HG02642 (cell line): ENCODE measurements around the gene VCX3B.
"Not testable (repeated sequence)": the region's sequence is repeated elsewhere in the genome, so short reads cannot be mapped to it uniquely, and the experiment has no call there.

ENCODE experiments used
- ATAC-seq: cut with Tn5 transposase; IDR thresholded peaks from one replicate; pipeline ENCODE4 v1.9.1; 2021; ENCODE audit warnings: mild to moderate bottlenecking; ENCODE audit not compliant: unreplicated experiment, poor library complexity

Gene VCX3B

DNA sequence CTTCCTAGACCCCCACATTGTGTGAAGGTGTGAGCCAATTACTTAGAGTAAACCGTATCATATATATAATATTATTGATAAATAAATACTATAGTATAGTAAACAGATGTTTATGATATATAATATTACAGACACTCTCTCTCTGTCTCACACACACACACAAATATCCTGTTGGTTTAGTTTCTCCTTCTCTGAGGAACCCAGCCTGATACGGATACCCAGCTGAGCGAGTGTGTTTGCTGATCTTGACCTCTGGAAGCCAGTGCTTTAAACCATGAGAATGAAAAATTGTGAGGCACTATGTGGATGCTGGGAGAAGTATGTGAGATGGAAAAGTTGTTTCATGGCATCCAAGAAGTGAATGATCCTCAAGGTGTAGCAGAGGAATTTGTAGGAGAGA is at the start of gene VCX3B:
Gene VCX3B, plus strand, starts transcription at position 301 of the 400 bp plus-strand sequence. CDS start 621 bp downstream, outside the sequence.
- not testable (repeated sequence) for ATAC-seq

DNA sequence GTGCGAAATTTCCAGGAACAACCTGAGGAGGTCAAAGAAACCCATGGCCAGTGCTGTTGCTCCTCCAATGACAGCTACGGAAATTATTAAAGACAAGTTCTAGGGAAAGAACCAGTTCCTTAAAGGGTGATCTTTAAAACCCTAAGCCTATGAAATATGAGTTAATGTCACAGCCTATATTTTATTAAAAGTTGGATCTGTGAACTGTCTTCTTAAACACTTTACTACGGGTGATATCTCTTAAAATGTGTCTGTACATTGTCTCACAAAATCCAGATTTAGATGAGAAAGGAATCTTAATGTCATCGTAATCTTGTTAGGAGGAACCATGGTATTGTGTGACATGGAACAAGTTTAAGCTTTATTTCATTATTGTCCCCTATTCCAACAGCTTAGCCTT is 46.3 kb upstream of the VCX3B start:
- ATAC-seq: no peak

DNA sequence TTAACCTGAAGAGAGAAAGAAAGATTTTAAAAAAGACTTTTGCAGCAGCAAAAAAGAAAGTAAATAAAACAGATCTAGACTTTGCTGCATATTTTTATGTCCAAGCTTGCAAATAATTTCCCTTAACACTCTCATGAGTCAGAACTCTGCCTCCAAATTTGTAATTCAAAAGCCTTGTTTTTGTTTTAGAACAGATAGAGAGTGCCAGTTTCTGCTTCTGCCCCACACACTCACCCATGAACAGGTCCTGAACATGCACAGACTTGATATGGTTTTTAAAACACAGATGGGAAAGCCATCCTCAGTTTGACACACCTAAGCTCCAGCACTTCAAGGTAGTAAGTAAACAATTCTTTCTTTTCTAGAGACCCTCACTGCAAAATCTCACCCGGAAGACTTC is 39.7 kb upstream of the VCX3B start:
- no peak for ATAC-seq

DNA sequence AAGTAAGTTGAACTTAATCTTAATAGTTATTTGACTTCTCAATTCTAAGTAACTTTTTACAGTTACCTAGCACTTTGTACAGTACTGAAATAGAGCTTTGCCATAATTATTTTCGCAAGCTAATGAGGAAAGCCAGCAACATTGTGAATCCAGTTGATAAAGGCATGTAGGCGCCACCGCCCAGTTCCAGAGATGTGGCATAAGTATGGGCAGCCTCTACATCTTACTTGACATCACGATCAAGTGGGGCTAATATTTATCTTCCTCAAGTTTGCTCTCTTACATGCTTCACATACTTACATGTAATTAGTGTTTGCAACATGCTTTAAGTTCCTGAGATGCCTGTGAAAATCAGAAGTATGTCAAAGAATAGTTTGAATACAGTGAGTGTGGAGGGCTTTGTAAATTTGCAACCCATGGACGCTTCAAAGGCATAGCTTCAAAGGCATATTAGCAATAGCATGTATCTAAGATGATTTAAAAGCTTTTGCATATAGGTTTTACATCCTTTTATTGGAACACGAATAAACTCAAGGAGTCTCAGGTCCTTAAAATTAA is 34.9 kb upstream of the VCX3B start:
- no peak for ATAC-seq

DNA sequence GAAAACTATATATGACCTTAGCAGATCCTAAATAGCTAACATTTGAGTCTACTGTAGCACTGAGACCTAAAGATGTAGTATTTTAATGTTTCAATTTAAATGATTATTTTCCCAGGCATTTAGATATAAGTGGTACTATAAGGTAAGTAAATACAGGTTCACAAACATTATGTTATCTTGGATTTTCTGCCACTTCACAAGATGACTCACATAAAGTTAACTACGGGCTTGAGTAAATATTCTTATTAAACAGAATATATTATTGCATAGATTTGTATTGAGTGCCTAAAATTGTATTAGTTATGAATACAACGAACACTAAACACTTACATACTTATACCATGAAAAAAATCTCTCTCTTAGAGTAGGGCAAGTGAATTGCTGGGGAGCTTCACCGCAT is 34.2 kb upstream of the VCX3B start:
- ATAC-seq: no peak

DNA sequence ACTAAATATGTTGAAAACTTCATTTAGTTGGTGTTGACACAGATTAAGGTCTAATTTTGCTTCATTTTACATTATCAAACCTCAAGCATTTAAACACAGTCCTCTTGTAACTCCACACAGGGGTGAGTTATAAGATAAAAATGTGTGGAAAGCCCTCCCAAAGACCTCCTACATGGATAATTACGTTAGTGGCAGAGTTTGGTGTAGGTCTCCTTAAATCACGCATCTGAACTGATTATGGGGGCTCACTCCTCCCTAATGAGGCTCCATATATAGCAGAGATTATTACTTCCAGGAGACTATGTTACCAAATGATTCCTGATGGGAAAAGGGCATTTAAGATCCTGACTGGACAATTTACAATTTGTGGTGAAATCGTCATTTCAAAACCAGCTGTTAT is 32.2 kb upstream of the VCX3B start:
- no peak for ATAC-seq

DNA sequence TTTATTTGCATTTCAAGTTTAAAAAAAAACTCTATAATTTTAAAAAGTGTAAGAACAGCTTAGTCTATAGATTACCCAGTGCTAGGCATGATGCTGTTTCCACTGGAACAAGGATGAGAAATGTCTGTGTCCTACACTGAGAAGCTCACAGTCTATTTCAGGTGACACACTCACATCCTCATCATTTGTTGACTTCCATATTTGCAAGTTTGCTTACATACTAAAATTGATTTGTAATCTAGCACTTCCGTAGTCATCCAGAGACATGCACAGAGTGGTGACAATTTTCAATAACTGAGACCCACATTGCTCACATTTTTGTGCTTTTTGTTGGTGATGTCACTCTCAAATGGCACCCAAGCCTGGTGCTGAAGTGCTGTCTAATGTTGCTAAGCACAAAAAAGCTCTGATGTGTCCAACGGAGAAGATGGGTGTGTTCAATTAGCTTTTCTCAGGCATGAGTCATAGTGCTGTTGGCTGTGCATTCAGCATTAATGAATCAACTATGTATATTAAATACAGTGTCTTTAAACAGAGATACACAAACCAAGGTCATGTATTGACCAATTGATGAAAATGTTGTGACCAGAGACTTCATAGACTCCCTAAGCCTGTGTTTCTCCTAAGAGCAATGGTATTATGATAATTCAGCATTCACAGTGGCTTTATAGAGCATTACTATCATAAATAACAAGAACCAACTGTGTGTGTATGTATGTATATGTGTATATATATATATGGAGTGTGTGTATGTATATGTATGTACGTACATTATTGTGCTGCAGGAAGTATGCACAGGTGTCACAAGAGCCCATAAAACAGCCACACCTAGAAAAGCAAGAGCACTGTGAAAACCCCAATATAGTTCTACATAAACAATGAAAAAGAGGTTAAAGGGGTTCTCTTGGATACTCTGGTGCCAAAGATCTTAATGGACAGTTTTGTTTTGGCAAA is 31.2 kb upstream of the VCX3B start:
- ATAC-seq: no peak

DNA sequence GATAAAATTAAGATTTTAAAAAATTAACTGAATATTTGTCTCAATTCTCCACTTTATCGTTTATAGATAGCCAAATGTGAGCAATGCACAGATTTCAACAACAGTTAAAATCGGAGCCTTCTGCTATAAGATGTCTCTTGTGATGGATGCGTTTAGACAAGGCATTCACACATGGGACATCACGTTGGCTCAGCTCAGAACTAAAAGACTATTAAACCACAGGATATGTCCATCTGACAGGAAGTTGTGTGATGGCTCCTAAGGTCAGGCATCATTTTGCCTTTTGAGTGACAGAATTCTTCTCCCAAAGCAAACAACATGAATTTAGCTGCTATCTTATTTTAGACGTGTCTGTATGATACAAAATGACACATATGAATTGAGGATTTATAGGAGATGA is 17.3 kb upstream of the VCX3B start:
- ATAC-seq: no peak

DNA sequence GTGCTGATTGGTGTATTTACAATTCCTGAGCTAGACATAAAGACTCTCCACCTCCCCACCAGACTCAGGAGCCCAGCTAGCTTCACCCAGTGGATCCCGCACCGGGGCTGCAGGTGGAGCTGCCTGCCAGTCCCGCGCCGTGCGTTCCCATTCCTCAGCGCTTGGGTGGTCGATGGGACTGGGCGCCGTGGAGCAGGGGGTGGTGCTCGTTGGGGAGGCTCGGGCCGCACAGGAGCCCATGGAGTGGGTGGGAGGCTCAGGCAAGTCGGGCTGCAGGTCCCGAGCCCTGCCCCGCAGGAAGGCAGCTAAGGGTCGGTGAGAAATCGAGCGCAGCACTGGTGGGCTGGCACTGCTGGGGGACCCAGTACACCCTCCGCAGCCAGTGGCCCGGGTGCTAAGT is 12.3 kb upstream of the VCX3B start:
- ATAC-seq: not testable (repeated sequence)

DNA sequence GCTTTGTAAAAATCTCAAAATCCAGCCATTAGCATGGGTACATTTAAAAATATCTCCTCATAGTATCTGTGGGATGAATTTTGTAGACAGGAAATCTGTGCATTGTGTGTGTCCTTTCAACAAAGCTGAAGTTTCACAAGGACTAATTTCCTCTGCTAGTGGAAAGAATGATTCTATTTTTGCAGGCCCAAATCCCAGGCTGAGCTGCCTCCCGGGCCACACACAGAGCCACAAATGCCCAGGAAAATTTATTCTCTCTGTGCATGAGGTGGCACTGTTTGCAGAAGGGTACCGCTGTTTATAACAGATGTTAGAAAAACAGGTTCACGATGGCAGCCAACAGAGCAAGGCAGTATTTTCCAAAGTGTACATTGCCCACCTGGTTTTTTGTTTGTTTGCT is 11.0 kb upstream of the VCX3B start:
- no peak for ATAC-seq

DNA sequence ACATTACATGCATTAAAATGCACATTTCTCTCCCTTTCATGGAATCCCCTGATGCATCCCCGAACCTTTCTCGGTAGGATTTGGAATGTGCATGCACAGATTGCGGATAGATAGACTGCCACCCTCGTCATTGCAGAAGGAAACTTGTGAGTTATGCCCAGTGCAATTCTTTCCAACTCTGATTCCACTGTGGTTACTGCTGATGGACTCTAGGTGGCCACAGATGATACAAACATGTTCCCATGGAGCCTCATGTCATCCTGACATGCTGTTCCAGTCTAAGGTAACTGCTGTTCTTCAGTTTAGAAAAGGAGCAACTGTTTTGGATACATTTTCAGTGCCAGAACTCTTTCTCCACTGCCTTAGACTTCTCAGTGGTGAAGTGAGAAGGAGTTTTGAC is 9.1 kb upstream of the VCX3B start:
- no peak for ATAC-seq

DNA sequence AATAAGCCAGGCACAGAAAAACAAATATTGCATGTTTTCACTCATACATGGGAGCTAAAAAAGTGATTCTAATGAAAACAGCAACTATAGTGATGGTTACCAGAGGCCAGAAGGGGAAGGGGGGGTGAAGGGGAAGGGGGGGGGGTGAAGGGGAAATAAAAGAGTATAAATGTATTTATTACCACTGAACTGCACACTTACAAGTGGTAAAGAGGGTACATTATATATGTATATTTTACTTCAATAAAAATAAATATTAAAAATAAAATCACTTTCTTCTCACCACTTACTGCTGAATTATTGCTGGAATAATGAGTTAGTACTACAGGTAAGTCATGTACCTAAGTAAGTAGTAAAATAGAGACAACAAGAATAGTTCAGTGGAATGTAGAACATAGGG is 2.1 kb upstream of the VCX3B start:
- no peak for ATAC-seq

DNA sequence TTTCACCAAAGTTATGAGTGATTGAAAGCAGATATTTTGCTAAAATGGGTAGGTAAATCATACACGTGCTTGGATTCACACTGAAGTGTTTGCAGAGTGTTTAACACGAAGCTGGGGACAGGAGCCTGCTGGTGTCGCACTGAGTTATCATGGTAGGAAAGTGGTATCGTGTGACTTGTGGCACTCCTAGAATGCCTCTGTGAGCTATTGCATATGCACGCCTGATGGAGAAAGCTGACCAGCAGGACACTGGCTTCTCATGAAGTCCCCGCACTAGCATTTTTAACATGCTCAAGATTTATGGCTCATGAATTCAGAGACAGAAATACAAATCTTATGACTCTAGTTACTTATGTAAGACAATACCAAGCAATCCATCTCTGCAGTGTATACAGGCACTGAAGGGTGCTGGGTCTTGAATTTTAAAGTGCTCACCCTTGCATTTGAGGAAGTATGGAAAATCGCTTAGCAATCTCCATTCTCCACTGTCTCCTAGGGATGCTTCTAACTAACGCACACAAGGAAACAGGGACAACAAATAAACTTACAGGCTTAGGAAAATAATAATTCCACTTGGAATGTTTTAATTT is 19.8 kb downstream of the VCX3B start:
- ATAC-seq: no peak

DNA sequence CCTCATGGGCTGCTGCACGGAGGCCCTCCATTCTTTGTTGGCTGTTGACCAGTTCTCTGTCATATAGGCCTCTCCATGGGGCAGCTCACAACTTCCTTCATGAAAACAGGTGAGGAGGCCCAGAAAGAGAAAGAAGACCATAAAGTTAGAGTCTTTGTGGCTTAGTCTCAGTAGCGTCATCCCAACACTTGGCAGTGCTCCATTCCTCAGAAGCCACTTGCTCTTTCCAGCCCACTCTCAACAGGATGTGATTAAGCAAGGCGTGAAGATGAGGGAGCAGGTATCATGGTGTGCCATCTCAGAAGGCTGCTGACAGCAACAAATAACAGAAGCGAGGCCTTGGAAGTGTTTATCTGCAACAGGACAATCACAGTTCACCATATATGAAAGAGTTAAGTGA is 30.4 kb downstream of the VCX3B start:
- not testable (repeated sequence) for ATAC-seq

DNA sequence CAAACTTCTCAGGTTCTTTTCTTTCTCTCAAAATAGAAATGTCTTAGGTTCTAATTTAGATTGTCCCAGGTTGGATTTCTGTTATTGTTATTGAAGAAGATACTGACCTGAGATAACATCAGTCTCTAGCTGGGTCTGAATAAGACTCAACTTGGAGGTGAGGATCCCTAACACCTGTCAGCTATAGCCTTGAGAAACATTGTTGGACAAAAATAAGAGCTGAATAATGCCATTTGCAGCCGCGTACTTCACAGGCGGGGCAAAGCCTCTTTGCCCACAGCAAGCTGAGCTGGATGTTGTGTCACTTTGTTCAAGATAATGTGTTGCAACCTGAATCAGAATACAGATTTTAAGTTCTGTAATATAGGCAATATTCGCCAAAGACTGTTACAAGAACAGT is 35.6 kb downstream of the VCX3B start:
- no peak for ATAC-seq

DNA sequence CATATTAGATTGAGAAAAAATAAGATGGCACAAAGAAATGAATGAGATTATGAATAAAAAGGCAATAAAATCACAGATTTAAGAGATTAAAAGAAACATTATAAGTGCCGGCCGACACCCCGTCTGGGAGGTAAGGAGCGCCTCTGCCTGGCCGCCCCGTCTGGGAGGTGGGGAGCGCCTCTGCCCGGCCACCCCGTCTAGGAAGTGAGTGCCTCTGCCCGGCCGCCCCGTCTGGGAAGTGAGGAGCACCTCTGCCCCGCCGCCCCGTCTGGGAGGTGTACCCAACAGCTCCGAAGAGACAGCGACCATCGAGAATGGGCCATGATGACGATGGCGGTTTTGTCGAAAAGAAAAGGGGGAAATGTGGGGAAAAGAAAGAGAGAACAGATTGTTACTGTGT is 37.5 kb downstream of the VCX3B start:
- not testable (repeated sequence) for ATAC-seq

DNA sequence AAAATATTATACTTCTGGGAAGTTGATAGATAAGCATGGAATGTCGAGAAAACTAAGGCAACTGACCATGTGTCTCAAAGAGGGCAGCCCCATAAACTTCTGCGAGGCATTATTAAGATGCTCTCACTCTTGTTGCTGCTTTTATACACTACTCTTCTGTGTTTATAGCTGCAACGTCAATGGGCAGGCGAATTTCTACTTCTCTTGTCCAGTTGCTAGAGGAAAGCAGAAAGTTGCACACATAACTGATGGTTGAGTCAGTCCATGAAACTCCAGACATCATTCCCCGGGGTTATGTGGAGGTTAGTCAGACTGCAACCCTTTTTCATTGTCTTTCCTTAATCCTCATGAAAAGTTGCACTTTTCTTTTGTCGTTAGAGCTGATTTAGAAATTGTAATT is 39.8 kb downstream of the VCX3B start:
- no peak for ATAC-seq
